ENCODE measurements around the gene KL.

KL gene

GRCh38 chr13:33045851-33046592 is 29.8 kb downstream of the KL start:
- ATAC-seq, result no peak

- no peak for ATAC-seq
Observed at GRCh38 chr13:33050161-33050560, 33.9 kb downstream of the KL start.

- no peak for ATAC-seq
Observed at GRCh38 chr13:33051632-33052031, 35.4 kb downstream of the KL start.

GRCh38 chr13:33052506-33053280 is 36.5 kb downstream of the KL start:
- no peak for ATAC-seq

GRCh38 chr13:33053397-33054066 is 37.3 kb downstream of the KL start:
- ATAC-seq, result no peak

GRCh38 chr13:33057019-33057780 is 41.0 kb downstream of the KL start:
- no peak for ATAC-seq

GRCh38 chr13:33058776-33059327 is 42.6 kb downstream of the KL start:
- no peak for ATAC-seq

- no peak for ATAC-seq
Observed at GRCh38 chr13:33060815-33061214, 44.6 kb downstream of the KL start.

GRCh38 chr13:33066329-33066728 is 50.1 kb downstream of the KL start:
- ATAC-seq, result no peak

- ATAC-seq, result no peak
Observed at GRCh38 chr13:33069365-33069764, 53.1 kb downstream of the KL start.

GRCh38 chr13:33070713-33071112 is 54.5 kb downstream of the KL start:
- no peak for ATAC-seq

GRCh38 chr13:33072282-33072681 is 56.1 kb downstream of the KL start:
- no peak for ATAC-seq

GRCh38 chr13:33072759-33073158 is 56.5 kb downstream of the KL start:
- no peak for ATAC-seq

- ATAC-seq, result no peak
Observed at GRCh38 chr13:33073338-33073737, 57.1 kb downstream of the KL start.

GRCh38 chr13:33076001-33076992 is 60.1 kb downstream of the KL start:
- no peak for ATAC-seq

- no peak for ATAC-seq
Observed at GRCh38 chr13:33078263-33078662, 62.0 kb downstream of the KL start.

- ATAC-seq, result no peak
Observed at GRCh38 chr13:33079960-33080359, 63.7 kb downstream of the KL start.

GRCh38 chr13:33080972-33081590 is 64.9 kb downstream of the KL start:
- no peak for ATAC-seq

- ATAC-seq, result no peak
Observed at GRCh38 chr13:33081666-33082065, 65.4 kb downstream of the KL start.

GRCh38 chr13:33083054-33083453 is 66.8 kb downstream of the KL start:
- no peak for ATAC-seq

GRCh38 chr13:33087091-33087490 is 70.9 kb downstream of the KL start:
- ATAC-seq, result no peak
